AG04449 (cell line): ENCODE results near the gene SKI.
A peak's percentile ranks its signal among the peaks of the same experiment; 100 is the strongest.

Experiments
- CTCF ChIA-PET: fragments of 350-600 bp; formaldehyde crosslinking; extraction: SDS; loops from one replicate; lab custom pipeline; 2021; ENCODE audit warnings: antibody characterized with exemption; lab: Yijun Ruan, JAX
- POLR2A ChIA-PET: fragments of 400-600, 350-600 bp; formaldehyde crosslinking; extraction: SDS; loops from one replicate; lab custom pipeline; 2020; ENCODE audit warnings: antibody characterized with exemption, inconsistent platforms; lab: Yijun Ruan, JAX
- DNase-seq: peaks from one replicate; pipeline ENCODE4 v3.0.0-alpha.2; 2010; ENCODE audit warnings: low read depth, low spot score
- H3K4me3 ChIP-seq: 2 replicates; pipeline ENCODE4 v1.5.1; 2011; ENCODE audit warnings: low read depth, mild to moderate bottlenecking, control low read depth, low read length
- TF ChIP-seq, protein P1 (sequence below): IDR thresholded peaks from one replicate; pipeline ENCODE4 v1.5.1; 2011; ENCODE audit warnings: mild to moderate bottlenecking, moderate library complexity, low read length, control low read depth, inconsistent platforms; ENCODE audit not compliant: insufficient read depth; ENCODE audit errors: missing control alignments

The SKI gene

DNA sequence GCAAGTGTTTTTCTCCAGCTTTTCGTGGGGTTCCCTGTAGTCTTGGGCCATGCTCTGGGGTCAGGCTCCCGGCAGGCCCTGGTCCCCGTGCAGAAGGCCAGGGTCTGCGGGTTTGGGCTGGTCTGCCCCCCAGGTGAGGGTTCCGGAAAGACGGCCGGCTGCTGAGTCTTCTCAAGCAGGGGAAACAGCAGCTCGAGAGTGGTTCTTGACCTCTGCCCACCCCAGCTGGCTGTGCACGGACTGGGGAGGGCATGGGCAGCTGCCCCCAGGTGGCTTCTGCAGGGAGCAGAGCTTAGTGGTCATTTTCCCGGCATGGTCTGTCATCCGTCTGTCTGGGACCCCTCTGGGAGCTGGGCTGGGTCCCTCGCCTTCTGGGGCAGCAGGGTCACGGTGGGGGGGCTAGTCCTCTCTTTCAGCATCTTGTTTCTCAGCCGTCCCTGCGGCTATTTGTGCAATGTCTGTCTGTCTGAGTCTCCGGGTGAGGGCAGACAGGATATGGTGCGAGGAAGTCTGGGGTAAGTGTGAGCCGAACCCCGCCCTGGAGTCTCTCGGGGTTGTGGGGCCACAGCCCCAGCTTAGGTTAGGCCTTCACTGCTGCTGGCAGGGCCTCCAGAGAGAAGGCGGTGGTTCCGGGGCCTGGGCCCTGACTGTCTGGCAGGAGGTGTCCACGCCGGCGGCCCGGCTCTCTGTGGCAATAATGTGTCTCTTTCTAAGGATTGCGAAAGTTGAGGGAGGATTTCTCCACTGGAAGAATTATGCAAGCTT is 6.1 kb downstream of the SKI start:
- CTCF ChIA-PET = interaction anchor here (0.8 to 6.8 kb wide), 9 partner anchors 9 to 156 kb away, joined by 3 to 41 read pairs (median 4); partner anchors contain the start of gene FAAP20
- no peak for DNase-seq
- TF ChIP-seq, protein P1, sequence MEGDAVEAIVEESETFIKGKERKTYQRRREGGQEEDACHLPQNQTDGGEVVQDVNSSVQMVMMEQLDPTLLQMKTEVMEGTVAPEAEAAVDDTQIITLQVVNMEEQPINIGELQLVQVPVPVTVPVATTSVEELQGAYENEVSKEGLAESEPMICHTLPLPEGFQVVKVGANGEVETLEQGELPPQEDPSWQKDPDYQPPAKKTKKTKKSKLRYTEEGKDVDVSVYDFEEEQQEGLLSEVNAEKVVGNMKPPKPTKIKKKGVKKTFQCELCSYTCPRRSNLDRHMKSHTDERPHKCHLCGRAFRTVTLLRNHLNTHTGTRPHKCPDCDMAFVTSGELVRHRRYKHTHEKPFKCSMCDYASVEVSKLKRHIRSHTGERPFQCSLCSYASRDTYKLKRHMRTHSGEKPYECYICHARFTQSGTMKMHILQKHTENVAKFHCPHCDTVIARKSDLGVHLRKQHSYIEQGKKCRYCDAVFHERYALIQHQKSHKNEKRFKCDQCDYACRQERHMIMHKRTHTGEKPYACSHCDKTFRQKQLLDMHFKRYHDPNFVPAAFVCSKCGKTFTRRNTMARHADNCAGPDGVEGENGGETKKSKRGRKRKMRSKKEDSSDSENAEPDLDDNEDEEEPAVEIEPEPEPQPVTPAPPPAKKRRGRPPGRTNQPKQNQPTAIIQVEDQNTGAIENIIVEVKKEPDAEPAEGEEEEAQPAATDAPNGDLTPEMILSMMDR = no peak
- POLR2A ChIA-PET = interaction anchor here (0.8 to 1.5 kb wide), 2 partner anchors 26 to 29 kb away, joined by 3 read pairs; no protein-coding TSS in a partner anchor
- peak overlapping the region; percentile 83 for H3K4me3 ChIP-seq

DNA sequence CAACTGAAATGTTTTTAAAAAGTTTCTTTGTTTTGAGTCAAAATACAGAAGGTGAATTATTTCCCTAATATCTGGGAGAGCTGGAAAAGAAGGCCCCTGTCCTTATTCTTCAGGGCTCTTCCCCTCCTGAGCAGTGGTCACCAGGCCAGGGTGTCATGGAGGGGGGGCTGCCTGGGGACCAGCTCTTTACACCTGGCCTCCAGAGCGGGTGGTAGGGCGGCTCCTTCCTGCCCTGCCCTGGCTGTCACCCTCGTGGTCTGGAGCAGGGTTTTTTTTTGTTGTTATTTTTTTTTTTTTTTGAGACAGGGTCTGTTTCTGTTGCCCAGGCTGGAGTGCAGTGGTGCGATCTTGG is 6.6 kb downstream of the SKI start:
- peak overlapping the region; percentile 18; the same call in 1 of the 2 replicates for H3K4me3 ChIP-seq
- TF ChIP-seq, protein P1 = no peak
- DNase-seq = no peak
- ChIA-PET CTCF (interaction anchor here (1.4 to 2.6 kb wide), 6 partner anchors 10 to 147 kb away, joined by 3 to 27 read pairs (median 4); partner anchors contain the start of gene FAAP20), POLR2A (interaction anchor here (0.7 to 1.5 kb wide), 2 partner anchors 19 to 30 kb away, joined by 3 to 4 read pairs; no protein-coding TSS in a partner anchor)

DNA sequence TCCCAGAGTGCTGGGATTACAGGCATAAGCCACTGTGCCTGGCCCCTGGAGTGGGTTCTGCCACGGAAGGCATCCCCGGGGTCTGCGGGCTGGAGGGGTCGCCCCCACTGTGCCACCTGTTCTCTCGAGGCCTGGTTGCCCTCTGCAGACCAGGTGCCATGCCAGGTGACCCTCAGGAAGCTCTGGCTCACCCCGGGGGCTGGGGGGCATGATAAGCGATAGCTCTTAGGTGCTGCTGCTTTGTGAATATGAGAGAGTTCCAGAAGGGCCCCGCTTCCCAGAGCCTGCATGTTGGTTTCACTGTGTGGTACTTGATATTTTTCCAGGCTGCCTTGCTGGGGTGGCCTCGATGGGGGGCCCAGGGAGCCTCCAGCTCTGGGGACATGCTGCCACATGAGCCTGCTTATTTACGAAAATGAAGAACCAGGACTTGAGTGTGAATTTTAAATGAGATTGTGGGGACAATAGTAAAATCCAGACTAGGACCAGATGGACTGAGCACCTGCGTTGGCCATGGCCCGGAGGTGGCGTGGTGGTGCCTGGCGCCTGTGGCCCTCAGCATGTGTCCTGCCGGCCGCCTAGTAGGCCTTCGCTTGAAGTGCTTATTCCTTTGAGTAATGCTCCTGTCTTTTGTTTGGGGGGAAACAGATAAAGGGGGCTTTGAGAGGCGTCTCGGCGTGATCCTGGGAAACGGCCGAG is 7.3 kb downstream of the SKI start:
- ChIA-PET POLR2A (interaction anchor here (0.7 kb wide), 1 partner anchor 18 kb away, joined by 4 read pairs; no protein-coding TSS in a partner anchor), CTCF (interaction anchor here (1.4 to 2.6 kb wide), 4 partner anchors 41 to 146 kb away, joined by 3 to 27 read pairs (median 5); partner anchors contain the start of gene FAAP20)
- no peak for DNase-seq

DNA sequence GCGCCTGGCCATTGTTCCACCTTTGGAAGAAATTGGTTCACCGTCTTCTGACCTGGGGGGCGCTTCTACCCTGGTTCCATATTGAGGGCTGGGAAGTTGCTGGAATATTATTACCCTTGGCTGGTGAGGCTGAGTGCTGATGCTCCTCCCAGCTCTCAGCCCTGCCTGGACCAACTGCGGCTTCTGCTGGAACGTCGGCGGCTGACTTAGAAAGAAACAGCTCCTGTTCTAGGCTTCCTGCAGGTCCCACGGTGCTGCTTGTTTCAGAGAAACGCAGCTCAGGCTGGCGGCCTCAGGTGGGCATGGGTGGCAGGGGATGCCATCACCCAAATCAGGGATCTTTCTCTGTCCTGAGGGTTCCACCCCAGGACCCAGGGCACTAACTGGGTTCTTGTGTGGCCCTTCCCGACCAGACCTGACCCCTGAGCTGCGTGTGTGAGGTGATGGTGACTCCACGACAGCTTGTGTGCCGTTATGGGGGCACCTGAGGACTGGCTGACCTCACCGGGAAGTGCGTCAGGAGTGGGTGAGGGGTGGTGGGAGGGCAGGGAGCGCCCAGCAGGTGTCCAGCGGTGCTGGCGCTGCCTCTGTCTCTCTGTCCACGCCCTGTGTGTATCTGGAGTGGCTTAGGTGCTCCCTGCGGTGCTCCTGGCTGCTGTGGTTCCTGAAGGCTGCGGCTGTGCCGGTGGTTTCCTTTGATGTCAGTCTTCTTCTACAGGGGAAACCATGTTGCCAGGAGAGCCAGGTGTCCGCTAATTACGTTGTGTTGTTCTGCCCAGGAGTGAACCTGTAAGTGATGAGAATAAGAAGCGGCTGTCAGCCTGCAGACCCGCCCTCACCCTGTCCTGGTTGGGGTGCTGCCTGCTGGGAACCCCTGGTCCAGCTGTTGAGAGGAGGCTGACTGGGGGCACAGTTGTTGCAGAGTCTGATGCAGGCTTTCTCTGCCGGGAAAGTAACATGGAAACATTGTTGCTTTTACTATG is 8.9 kb downstream of the SKI start:
- POLR2A ChIA-PET = interaction anchor here (0.9 kb wide), 1 partner anchor 9 kb away, joined by 4 read pairs; no protein-coding TSS in a partner anchor
- DNase-seq = no peak
- TF ChIP-seq, protein P1 = no peak
- no peak overlapping the region for H3K4me3 ChIP-seq
- CTCF ChIA-PET = no interaction called here

More for the DNA sequence above, 7.3 kb downstream of the SKI start:
- no peak overlapping the region for H3K4me3 ChIP-seq
- TF ChIP-seq, protein P1 = no peak

DNA sequence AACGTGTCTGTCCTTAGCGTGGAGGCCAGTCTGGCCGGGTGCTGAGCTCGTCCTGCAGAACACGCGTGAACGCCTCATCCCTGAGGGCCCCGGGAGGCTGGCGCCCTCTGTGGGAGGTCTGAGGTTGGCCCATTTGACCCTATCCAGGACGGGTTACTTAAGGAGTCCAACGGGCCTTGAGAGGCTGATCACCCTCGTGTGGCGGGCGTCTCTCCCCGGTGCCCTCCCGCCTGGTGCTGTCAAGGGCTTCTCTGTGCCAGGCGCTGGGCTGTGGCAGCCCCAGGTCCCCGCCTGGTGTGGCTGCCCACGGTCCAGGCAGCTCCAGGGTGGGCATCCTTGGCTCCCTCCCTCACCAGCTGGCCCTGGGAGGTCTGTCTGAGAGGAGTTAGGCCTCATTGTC is 9.7 kb downstream of the SKI start:
- ChIA-PET CTCF (interaction anchor here (2.0 kb wide), 1 partner anchor 43 kb away, joined by 7 read pairs; the partner anchor contains the start of gene FAAP20), POLR2A (no interaction called here)
- TF ChIP-seq, protein P1 = no peak

More for the DNA sequence above, 9.7 kb downstream of the SKI start:
- no peak overlapping the region for H3K4me3 ChIP-seq
- DNase-seq = no peak
